H1 (cell line): Measurements from ENCODE around the gene CNPY3. TPM values are rescaled to one million over a fixed set of nuclear protein-coding genes. Genes with fewer than 3 reads are reported as not detected.

Experiments used
- JUND ChIP-seq: IDR thresholded peaks from 2 replicates; pipeline ENCODE4 v1.6.1; 2011; ENCODE audit warnings: mild to moderate bottlenecking, improper control_type of control experiment, low read length
- NANOG ChIP-seq: IDR thresholded peaks from 2 replicates; pipeline ENCODE4 v1.6.1; 2011; ENCODE audit warnings: low read length, low read depth, mild to moderate bottlenecking, inconsistent platforms; ENCODE audit not compliant: insufficient read depth, poor library complexity, severe bottlenecking
- POU5F1 ChIP-seq: IDR thresholded peaks from 2 replicates; pipeline ENCODE4 v1.6.1; 2011; ENCODE audit warnings: low read depth, mild to moderate bottlenecking, low read length, moderate library complexity
- RBBP5 ChIP-seq: IDR thresholded peaks from 2 replicates; pipeline ENCODE4 v1.7.1; 2012; ENCODE audit warnings: low read depth, mild to moderate bottlenecking, inconsistent platforms, low read length, moderate library complexity, borderline replicate concordance
- SP2 ChIP-seq: IDR thresholded peaks from 2 replicates; pipeline ENCODE4 v1.6.1; 2012; ENCODE audit warnings: mild to moderate bottlenecking, low read length, inconsistent platforms
- TCF12 ChIP-seq: IDR thresholded peaks from 2 replicates; pipeline ENCODE4 v1.6.1; 2011; ENCODE audit warnings: low read depth, mild to moderate bottlenecking, low read length
- YY1 ChIP-seq: IDR thresholded peaks from 2 replicates; pipeline ENCODE4 v1.6.1; 2011; ENCODE audit warnings: low read depth, mild to moderate bottlenecking, low read length
- ZNF274 ChIP-seq: IDR thresholded peaks from 2 replicates; pipeline ENCODE4 v1.7.0; 2012; ENCODE audit warnings: low read length, borderline replicate concordance; ENCODE audit errors: extremely low read depth
- polyA plus RNA-seq, 7 experiments: library from polyadenylated mRNA; depleted of rRNA in 3 of 7; stranded (reverse) in 5 of 7; unstranded in 2 of 7; fragments of >200 nt in 5 of 7; fragments of 200-250 nt in 2 of 7; gene quantifications; 1 replicate in 5 of 7; 2 replicates in 1 of 7; 4 replicates in 1 of 7; pipeline versions ENCODE4 v1.2.1 to v1.2.3, GENCODE V29; 2011 to 2013; ENCODE audit warnings: missing spikeins in 2 of 7, mixed read lengths in 2 of 7
- total RNA-seq: library from RNA; stranded (reverse); fragmentation: NEBNext Ultra II Directional; extraction: Animal tissue kit (Norgen Biotek cat#: 25700); gene quantifications from 2 replicates; pipeline ENCODE4 v1.2.1, GENCODE V29; 2021
- TF ChIP-seq, protein P1 (sequence below): fragments of 300-600 bp; sonication (generic); IDR thresholded peaks from 2 replicates; pipeline ENCODE4 v1.7.1; 2012; ENCODE audit warnings: low read length, moderate library complexity, mild to moderate bottlenecking, inconsistent platforms; ENCODE audit not compliant: insufficient replicate concordance

The CNPY3 gene
- total and polyA plus RNA-seq, 2 of the 8 experiments (the other 6 are each of a cell fraction or from before 2014, with no cell fraction given), result 49.6 to 64.5 TPM

DNA sequence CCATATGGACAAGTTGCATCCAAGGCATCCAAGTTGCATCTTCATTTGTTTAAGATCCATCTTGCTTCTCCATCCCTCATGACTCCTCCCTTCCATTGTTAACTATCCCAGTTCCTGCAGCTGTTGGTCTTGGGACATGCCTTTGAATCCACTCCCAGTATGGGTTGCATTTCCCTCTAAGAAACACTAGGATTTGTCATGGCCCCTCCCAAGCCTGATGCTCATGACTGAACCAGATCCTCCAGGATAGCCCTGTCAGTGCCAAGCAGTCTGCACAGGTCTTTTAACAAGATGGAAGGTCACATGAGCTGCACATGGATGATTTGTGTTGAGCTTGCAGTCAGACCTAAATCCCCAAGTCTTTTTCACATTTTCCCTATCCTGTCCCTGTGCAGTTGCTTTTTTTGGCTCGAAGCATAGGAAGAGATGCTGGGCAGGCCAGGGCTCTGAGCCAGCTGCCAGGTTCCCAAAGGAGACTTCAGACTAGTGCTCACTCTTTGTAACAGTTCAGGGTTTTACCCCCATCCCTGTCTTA, 59.3 kb downstream of the CNPY3 start (continued):
- TF ChIP-seq, protein P1, sequence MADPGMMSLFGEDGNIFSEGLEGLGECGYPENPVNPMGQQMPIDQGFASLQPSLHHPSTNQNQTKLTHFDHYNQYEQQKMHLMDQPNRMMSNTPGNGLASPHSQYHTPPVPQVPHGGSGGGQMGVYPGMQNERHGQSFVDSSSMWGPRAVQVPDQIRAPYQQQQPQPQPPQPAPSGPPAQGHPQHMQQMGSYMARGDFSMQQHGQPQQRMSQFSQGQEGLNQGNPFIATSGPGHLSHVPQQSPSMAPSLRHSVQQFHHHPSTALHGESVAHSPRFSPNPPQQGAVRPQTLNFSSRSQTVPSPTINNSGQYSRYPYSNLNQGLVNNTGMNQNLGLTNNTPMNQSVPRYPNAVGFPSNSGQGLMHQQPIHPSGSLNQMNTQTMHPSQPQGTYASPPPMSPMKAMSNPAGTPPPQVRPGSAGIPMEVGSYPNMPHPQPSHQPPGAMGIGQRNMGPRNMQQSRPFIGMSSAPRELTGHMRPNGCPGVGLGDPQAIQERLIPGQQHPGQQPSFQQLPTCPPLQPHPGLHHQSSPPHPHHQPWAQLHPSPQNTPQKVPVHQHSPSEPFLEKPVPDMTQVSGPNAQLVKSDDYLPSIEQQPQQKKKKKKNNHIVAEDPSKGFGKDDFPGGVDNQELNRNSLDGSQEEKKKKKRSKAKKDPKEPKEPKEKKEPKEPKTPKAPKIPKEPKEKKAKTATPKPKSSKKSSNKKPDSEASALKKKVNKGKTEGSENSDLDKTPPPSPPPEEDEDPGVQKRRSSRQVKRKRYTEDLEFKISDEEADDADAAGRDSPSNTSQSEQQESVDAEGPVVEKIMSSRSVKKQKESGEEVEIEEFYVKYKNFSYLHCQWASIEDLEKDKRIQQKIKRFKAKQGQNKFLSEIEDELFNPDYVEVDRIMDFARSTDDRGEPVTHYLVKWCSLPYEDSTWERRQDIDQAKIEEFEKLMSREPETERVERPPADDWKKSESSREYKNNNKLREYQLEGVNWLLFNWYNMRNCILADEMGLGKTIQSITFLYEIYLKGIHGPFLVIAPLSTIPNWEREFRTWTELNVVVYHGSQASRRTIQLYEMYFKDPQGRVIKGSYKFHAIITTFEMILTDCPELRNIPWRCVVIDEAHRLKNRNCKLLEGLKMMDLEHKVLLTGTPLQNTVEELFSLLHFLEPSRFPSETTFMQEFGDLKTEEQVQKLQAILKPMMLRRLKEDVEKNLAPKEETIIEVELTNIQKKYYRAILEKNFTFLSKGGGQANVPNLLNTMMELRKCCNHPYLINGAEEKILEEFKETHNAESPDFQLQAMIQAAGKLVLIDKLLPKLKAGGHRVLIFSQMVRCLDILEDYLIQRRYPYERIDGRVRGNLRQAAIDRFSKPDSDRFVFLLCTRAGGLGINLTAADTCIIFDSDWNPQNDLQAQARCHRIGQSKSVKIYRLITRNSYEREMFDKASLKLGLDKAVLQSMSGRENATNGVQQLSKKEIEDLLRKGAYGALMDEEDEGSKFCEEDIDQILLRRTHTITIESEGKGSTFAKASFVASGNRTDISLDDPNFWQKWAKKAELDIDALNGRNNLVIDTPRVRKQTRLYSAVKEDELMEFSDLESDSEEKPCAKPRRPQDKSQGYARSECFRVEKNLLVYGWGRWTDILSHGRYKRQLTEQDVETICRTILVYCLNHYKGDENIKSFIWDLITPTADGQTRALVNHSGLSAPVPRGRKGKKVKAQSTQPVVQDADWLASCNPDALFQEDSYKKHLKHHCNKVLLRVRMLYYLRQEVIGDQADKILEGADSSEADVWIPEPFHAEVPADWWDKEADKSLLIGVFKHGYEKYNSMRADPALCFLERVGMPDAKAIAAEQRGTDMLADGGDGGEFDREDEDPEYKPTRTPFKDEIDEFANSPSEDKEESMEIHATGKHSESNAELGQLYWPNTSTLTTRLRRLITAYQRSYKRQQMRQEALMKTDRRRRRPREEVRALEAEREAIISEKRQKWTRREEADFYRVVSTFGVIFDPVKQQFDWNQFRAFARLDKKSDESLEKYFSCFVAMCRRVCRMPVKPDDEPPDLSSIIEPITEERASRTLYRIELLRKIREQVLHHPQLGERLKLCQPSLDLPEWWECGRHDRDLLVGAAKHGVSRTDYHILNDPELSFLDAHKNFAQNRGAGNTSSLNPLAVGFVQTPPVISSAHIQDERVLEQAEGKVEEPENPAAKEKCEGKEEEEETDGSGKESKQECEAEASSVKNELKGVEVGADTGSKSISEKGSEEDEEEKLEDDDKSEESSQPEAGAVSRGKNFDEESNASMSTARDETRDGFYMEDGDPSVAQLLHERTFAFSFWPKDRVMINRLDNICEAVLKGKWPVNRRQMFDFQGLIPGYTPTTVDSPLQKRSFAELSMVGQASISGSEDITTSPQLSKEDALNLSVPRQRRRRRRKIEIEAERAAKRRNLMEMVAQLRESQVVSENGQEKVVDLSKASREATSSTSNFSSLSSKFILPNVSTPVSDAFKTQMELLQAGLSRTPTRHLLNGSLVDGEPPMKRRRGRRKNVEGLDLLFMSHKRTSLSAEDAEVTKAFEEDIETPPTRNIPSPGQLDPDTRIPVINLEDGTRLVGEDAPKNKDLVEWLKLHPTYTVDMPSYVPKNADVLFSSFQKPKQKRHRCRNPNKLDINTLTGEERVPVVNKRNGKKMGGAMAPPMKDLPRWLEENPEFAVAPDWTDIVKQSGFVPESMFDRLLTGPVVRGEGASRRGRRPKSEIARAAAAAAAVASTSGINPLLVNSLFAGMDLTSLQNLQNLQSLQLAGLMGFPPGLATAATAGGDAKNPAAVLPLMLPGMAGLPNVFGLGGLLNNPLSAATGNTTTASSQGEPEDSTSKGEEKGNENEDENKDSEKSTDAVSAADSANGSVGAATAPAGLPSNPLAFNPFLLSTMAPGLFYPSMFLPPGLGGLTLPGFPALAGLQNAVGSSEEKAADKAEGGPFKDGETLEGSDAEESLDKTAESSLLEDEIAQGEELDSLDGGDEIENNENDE, result no peak
- no peak for TF ChIP-seq JUND
- no peak for TF ChIP-seq YY1
- no peak for TF ChIP-seq ZNF274
- no peak for TF ChIP-seq RBBP5
- TF ChIP-seq NANOG, result no peak
- TF ChIP-seq SP2, result no peak
- no peak for TF ChIP-seq TCF12
- no peak for TF ChIP-seq POU5F1
